Erythroblast (primary cell): ENCODE measurements around the gene FXYD5.

Source experiments
- GATA1 ChIP-seq: IDR thresholded peaks from 2 replicates; pipeline ENCODE4 v1.6.1; 2011; ENCODE audit warnings: low read depth, mild to moderate bottlenecking, control low read depth, low read length, moderate library complexity
- POLR2A ChIP-seq: IDR thresholded peaks from 2 replicates; pipeline ENCODE4 v1.6.1; 2011; ENCODE audit warnings: mild to moderate bottlenecking, low read length

GRCh38 chr19:35165200-35166058, 10.9 kb downstream of the FXYD5 start:
- no peak for TF ChIP-seq POLR2A
- TF ChIP-seq GATA1 = no peak
